HG03457 (cell line): Measurements from ENCODE around the gene GHRH.

Experiments used
- ATAC-seq: cut with Tn5 transposase; IDR thresholded peaks from one replicate; pipeline ENCODE4 v1.9.1; 2021; ENCODE audit warnings: moderate number of reproducible peaks; ENCODE audit not compliant: unreplicated experiment

Gene GHRH

GRCh38 chr20:37291724-37292126 is 30.1 kb upstream of the GHRH start:
- no peak for ATAC-seq

- no peak for ATAC-seq
Observed at GRCh38 chr20:37290158-37290810, 28.7 kb upstream of the GHRH start.

DNA sequence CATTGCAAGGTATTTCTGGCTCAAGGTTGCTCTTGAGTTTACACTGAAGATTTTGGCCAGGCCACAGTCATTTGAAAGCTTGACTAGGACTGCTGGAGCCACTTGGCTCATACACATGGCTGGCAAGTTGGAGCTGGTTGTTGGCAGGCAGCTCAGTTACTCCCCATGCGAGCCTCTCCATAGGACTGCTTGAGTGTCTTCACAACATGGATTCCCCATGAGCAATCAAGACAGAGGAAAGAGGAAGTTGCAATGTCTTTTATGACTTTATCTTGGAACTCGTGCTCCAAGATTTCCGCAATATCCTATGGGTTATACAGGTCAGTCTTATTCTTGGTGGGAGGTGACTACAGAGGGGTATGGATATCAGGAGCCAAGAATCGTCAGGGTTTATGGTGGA is 26.5 kb upstream of the GHRH start:
- ATAC-seq = no peak

DNA sequence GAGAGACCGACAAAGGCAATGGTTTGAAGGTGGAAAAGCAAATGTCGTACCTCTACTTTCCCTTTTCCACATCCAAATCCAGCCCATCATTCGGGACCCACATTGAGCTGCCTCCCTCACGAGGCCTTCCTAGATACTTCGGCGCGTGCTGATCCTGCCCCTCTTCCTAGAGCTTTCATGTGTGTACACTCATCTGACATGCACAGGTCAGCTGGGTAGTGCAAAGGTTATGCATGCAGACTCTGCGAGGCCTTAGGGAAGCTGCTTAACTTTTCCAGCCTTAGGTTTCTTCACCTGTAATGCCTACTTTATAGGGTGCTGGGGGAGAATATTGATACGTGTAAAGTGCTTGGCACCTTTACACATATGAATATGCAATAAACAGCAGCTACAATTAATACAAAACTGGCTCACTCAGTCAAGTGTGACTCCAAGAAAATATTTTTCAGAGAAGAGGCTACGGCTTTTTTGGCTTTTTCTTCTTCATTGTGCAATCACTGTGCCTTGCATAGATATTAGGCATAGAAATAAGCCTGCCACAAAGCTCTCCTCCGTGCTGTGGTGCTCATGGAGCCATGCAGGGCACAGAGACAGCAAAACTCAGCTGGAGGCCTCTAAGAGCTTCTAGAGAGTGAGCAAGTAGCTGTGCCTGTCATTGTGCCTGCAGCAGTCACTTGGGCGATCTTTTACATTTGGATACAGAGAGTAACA is 24.2 kb upstream of the GHRH start:
- ATAC-seq = no peak

DNA sequence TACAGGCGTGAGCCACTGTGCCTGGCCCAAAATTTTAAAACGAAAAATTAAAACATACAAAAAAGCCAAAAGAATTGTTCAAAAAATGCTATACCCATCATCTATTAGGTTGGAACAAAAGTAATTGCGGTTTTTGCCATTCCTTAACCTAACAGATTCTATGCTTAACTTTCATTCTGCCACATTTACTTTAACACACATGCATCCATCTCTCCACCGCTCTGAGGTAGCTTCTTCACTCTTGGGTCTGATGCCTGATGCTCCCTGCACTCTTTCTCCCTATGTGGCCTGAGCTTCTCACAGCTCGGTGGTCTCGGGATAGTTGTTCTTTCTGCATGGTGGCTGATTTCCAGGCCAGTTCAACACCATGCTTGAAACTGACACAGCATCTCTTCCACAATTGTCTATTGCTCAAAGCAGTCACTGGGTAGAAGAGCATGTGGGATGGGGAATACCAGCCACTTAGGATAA is 23.1 kb upstream of the GHRH start:
- no peak for ATAC-seq

DNA sequence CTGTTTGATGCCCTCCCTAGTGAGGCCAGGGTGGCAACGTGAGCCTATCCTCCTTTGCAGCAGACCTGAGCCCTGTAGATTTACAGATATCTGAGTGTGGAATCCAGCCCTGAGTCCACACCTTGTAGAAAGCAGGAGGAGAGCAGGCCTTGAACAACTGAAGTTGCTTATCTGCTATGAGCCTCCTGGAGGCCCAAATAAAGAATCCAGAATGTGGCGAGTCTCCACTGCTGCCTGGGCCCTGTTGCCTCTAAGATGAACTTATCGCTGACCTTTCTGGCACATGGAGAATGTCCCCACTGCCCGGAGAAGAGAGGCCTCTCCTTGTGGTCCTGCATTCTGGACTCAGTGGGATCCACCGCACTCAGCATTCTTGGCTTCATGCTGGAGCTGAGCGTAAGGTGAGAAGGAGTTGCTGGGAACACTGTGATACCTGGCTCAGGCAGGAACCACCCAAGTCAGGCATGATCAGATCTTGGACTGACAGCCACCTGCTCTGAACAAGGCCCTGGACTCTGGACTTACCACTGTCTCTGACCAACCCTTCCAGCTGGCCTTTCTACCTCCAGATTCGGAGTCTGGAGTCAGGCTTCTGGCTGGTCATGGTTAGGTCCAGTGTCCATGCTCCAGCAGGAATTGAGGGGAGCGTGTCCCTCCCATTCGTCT is 22.0 kb upstream of the GHRH start:
- no peak for ATAC-seq

- ATAC-seq = no peak
Observed at GRCh38 chr20:37282556-37282955, 20.9 kb upstream of the GHRH start.

DNA sequence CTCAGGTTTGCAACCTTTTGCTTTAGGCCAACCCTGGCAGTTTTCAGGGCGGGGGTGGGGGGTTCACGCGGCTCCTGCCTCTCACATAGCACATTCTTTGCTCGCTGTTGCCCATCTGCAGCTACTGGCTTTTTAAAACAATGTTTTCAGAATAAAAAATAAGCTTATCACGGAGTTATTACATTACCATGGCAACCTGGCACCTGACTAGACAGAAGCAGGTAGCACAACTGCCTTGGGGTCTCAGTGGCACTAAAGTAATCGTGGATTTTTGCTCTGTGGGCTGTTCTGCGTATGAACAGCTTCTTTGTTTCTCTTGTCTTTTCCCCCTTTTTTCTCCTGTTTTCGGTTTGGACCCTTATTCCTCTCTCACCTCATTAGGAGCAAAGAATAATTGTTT is 18.8 kb upstream of the GHRH start:
- ATAC-seq = no peak

DNA sequence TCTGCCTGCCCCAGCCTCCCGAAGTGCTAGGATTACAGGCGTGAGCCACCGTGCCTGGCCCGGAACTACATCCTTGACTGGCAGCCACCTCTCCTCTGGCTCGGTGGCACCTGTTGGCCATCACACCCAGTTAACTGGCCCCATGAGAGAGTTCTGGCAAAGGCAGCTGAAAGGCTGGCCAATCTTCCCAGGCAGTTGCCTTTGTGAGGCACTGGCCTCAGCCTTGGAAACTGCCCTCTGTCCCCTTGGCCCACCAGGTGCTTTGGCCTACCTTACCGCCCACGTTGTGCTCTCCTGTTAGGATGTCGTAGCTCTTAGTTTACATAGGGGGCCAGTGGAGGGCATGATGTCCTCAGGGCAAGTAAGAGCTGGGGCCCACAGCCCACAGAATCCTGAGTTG is 18.2 kb upstream of the GHRH start:
- ATAC-seq = no peak

DNA sequence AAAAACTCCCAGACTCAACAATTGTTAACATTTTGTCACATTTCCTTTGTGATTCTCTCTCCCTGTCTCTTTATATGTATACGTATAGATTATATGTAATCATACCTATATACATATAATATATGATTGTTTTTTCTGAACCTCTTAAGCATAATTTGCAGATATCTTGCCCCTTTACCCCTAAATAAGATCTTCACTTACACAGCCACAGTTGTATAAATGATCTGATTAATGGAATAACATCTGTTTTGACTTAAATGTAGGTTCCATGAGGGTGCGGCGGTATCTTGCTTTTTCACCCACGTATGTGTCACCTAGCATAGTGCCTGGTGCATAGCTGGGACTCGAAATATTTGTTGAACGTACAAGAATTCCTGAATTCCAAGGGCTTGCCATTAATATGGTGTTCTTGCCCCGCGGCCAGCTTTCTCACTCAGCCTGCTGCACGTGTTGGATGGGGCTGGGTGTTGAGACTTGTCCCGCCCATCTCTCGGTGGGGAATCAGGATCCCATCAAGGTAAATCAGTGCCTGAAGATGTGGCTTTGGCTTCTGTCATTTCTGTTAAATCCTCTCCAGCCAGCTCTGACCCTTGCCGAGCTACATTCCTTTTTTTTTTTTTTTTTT is 17.5 kb upstream of the GHRH start:
- ATAC-seq = no peak

DNA sequence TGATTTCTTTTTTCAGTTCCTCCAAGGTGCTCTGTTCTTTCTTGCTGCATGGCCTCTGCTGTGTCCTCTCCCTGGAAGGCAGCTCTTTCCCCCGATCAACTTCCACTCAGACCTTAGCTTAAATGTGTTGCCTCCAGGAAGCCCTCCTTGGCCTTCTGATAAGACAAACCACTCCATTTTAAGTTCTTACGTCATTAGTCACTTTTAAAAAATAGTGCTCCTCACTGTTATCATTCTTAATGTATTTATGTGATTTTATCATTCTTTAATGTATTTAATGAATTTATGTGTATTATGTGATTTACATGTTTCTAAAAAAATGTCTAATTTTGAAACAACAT is 15.6 kb upstream of the GHRH start:
- no peak for ATAC-seq

- no peak for ATAC-seq
Observed at GRCh38 chr20:37276494-37277252, 15.1 kb upstream of the GHRH start.

DNA sequence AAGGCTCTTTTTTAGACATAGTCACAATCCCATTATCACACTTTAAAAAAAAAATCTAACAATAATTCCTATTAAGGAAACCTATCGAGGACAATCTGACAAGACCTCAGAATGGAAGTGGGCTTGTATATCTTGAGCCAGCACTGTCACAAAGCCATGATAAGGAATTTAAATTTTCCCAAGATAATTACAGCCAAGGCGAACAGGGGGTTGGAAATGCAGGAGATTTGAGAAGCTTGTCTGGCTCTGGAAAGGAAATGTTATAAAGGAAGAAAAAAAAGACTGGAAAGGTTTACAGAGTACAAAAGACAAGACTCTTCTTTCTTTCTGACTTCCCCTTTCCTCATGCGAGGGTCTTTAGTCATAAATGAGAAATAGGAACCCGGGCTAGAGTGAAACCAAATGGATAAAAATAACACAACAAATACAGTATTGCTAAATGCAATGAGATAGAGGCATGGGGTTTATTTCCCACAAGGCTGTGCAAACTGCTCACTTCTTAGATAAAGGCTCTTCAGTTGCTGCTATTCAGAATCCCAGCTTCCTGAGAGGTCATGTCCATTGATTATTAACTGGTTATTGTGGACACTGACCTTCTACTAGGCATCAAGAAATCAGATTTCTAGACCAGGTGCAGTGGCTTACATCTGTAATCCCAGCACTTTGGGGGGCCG is 13.4 kb upstream of the GHRH start:
- ATAC-seq = no peak

GRCh38 chr20:37273988-37274387 is 12.4 kb upstream of the GHRH start:
- ATAC-seq = no peak

DNA sequence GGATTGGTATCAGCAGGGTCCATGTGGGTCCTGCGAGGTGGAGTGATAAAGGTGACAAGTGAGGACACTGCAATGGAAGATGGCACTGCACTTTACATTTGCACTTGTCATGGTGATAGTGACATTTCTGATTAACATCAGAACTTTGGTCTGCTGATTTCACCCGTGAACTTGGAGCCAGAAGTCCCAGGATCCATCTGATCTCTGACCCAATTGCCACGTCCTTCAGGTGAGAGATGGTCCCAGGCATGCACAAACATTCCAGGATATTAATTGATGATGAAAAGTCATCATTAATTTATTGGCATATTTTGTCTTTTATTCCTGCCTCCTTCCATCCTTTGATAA is 9.8 kb upstream of the GHRH start:
- no peak for ATAC-seq

- ATAC-seq = no peak
Observed at GRCh38 chr20:37270576-37271420, 9.2 kb upstream of the GHRH start.

DNA sequence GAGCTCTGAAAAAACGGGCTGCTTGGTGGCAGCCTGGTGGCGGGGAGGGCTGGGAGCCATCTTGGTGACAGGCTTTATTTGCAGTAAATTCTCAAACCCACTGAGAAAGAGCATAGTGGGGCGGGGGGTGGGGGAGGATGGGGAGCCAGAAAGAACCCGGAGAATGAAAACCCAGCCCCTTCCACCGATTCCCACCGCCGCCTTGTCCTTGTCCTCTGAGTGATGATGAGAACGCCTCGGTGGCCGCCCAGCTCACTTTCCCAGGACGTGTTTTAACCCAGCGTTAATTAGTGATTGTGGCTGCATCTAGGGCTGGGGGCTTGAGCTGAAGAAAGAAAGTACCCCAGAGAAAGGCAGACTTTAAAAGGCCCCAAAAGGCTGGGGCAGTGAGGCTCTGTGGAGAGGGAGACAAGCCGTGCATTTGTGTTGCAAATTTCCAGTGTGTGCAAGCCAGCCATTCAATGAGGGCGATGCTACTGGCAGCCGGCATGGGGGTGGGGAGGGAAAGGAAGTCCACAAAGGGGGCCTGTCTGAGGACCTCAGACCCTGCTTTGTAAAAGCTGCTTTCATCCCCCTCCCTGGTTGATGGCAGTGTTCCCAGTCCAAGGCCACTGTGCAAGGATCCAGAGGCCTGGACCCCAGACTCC is 6.2 kb upstream of the GHRH start:
- ATAC-seq = no peak

DNA sequence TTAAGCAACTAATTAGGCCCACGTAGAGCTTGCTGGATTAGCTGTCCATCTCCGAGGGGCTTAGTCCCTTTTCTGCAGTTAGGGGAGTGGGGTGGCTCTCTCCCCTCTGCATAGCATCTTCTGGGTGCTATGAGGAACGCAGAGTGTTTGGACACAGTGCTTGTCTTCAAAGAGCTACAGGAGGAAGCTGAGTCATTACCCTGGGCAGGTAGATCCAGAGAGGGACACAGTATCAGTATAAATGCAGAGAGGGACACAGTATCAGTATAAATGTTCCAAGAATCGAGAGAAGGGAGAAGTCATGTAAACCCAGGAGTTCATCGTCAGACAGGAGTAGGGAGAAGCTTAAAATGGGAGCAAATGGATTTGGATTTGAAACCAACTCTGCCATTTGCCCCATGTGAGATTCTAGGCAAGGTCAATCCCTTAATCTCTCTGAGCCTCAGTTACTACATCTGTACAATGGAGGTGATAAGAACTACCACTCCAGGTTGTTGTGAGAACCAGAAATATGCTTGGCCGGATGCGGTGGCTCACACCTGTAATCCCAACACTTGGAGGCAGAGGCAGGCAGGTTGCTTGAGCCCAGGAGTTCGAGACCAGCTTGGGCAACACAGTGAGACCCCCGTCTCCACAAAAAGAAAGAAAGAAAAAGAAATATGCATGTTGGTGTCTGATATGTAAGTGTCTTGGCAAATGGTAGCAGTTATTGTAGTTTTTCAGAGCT is 5.5 kb upstream of the GHRH start:
- no peak for ATAC-seq

DNA sequence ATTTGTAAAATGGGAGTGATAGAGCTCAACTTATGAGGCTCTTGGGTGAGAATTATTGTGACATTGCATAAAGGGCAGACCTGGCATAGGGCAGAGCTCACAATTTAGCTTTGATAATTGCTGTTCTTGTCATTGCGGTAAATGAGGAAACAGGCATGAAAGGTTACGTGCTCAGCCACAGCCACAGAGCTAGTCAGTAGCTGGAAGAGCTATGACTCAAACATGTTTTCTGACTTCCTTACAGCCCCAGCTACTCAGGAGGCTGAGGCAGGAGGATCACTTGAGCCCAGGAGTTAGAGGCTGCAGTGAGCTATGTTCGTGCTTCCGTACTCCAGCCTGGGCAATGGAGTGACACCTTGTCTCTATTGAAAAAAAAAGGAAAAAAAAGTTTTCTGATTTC is 3.5 kb upstream of the GHRH start:
- no peak for ATAC-seq
